Subcutaneous abdominal adipose tissue (tissue), 5 donors: ENCODE data around the gene HSPB9.

Experiments
- H3K27ac ChIP-seq: one replicate; pipeline ENCODE4 v1.7.0; 2013; ENCODE audit warnings: low read depth, mild to moderate bottlenecking, inconsistent platforms, low read length, moderate library complexity
- H3K27me3 ChIP-seq, 5 donors: one replicate each; pipeline ENCODE4 v1.7.0; 2013; ENCODE audit warnings: low read length in 5 of 5, inconsistent platforms in 1 of 5; ENCODE audit not compliant: control insufficient read depth in 5 of 5, insufficient read depth in 4 of 5
- H3K36me3 ChIP-seq, 5 donors: one replicate each; pipeline ENCODE4 v1.7.0; 2013; ENCODE audit warnings: low read length in 5 of 5; ENCODE audit not compliant: control insufficient read depth in 5 of 5, insufficient read depth in 5 of 5
- H3K4me1 ChIP-seq, 5 donors: one replicate each; pipeline ENCODE4 v1.7.0; 2013; ENCODE audit warnings: low read length in 5 of 5, mild to moderate bottlenecking in 3 of 5, moderate library complexity in 1 of 5; ENCODE audit not compliant: control insufficient read depth in 5 of 5, insufficient read depth in 5 of 5
- H3K4me3 ChIP-seq, 5 donors: one replicate each; pipeline ENCODE4 v1.7.0; 2013; ENCODE audit warnings: low read length in 5 of 5, low read depth in 1 of 5
- H3K9ac ChIP-seq, 5 donors: one replicate each; pipeline ENCODE4 v1.7.0; 2013; ENCODE audit warnings: low read length in 5 of 5, mild to moderate bottlenecking in 4 of 5, moderate library complexity in 3 of 5
- H3K9me3 ChIP-seq, 5 donors: one replicate each; pipeline ENCODE4 v1.7.0; 2013; ENCODE audit warnings: low read length in 5 of 5; ENCODE audit not compliant: control insufficient read depth in 5 of 5
- donor health status: healthy.
- donor health status: healthy.
- donor health status: healthy.
- donor health status: healthy.
- donor health status: healthy.

The HSPB9 gene

GRCh38 chr17:42087736-42088705, 34.6 kb upstream of the HSPB9 start:
- H3K36me3 ChIP-seq = no peaks in the 10 kb centered on the region
- H3K9ac ChIP-seq = no peak overlapping the region
- H3K4me3 ChIP-seq = no peak overlapping the region
- no peaks in the 10 kb centered on the region for H3K4me1 ChIP-seq
- H3K27me3 ChIP-seq = peaks cover 8 to 19% (median 11%) of the 10 kb centered on the region in 5 donors
- no peak overlapping the region for H3K27ac ChIP-seq
- H3K9me3 ChIP-seq = no peaks in the 10 kb centered on the region

GRCh38 chr17:42088736-42089135, 33.9 kb upstream of the HSPB9 start:
- Histone ChIP-seq H3K9ac (no peak overlapping the region), H3K27me3 (peaks cover 8 to 19% (median 11%) of the 10 kb centered on the region in 5 donors), H3K27ac (no peak overlapping the region), H3K4me3 (no peak overlapping the region), H3K4me1 (no peaks in the 10 kb centered on the region), H3K9me3 (no peaks in the 10 kb centered on the region), H3K36me3 (no peaks in the 10 kb centered on the region)

GRCh38 chr17:42090964-42091790, 31.4 kb upstream of the HSPB9 start:
- H3K36me3 ChIP-seq = no peaks in the 10 kb centered on the region
- no peak overlapping the region for H3K9ac ChIP-seq
- H3K4me1 ChIP-seq = no peaks in the 10 kb centered on the region
- peaks cover 11 to 31% (median 23%) of the 10 kb centered on the region in 5 donors for H3K27me3 ChIP-seq
- no peak overlapping the region for H3K27ac ChIP-seq
- no peak overlapping the region for H3K4me3 ChIP-seq
- H3K9me3 ChIP-seq = no peaks in the 10 kb centered on the region

GRCh38 chr17:42092939-42093338, 29.7 kb upstream of the HSPB9 start:
- Histone ChIP-seq H3K27ac (no peak overlapping the region), H3K36me3 (no peaks in the 10 kb centered on the region), H3K27me3 (peaks cover 27 to 43% (median 37%) of the 10 kb centered on the region in 5 donors), H3K4me3 (no peak overlapping the region), H3K9ac (no peak overlapping the region), H3K4me1 (peaks cover 0 to 2% (median under 1%) of the 10 kb centered on the region in 5 donors), H3K9me3 (no peaks in the 10 kb centered on the region)

GRCh38 chr17:42094375-42095069, 28.1 kb upstream of the HSPB9 start:
- H3K9me3 ChIP-seq = no peaks in the 10 kb centered on the region
- H3K27ac ChIP-seq = no peak overlapping the region
- peaks cover 23 to 37% (median 29%) of the 10 kb centered on the region in 5 donors for H3K27me3 ChIP-seq
- H3K4me1 ChIP-seq = peaks cover 0 to 5% (median 3%) of the 10 kb centered on the region in 5 donors
- no peak overlapping the region for H3K9ac ChIP-seq
- no peaks in the 10 kb centered on the region for H3K36me3 ChIP-seq
- H3K4me3 ChIP-seq = no peak overlapping the region

GRCh38 chr17:42096360-42097111, 26.1 kb upstream of the HSPB9 start:
- peaks cover 20 to 37% (median 25%) of the 10 kb centered on the region in 5 donors for H3K27me3 ChIP-seq
- no peak overlapping the region for H3K27ac ChIP-seq
- no peak overlapping the region for H3K4me3 ChIP-seq
- peaks cover 0 to 6% (median 4%) of the 10 kb centered on the region in 5 donors for H3K4me1 ChIP-seq
- H3K36me3 ChIP-seq = no peaks in the 10 kb centered on the region
- H3K9ac ChIP-seq = no peak overlapping the region
- no peaks in the 10 kb centered on the region for H3K9me3 ChIP-seq

- H3K27ac ChIP-seq = no peak within 1 kb of the TSS
- H3K36me3 ChIP-seq = peaks cover 0 to 1% (median under 1%) of the 10 kb centered on the region in 5 donors
- H3K9ac ChIP-seq = no peak within 1 kb of the TSS
- peaks cover 0 to 14% (median 7%) of the 10 kb centered on the region in 5 donors for H3K4me1 ChIP-seq
- no peaks in the 10 kb centered on the region for H3K9me3 ChIP-seq
- H3K27me3 ChIP-seq = peaks cover 20 to 35% (median 25%) of the 10 kb centered on the region in 5 donors
- no peak within 1 kb of the TSS for H3K4me3 ChIP-seq
Measured at GRCh38 chr17:42097691-42098631, 24.6 kb upstream of the HSPB9 start, which contains the start of gene ZNF385C. TSS of gene ZNF385C (minus strand) at chr17:42098473. CDS start at chr17:42063056, 35,417 bp downstream.

- H3K27ac ChIP-seq = no peak overlapping the region
- no peaks in the 10 kb centered on the region for H3K9me3 ChIP-seq
- peaks cover 20 to 35% (median 25%) of the 10 kb centered on the region in 5 donors for H3K27me3 ChIP-seq
- peaks cover 0 to 14% (median 7%) of the 10 kb centered on the region in 5 donors for H3K4me1 ChIP-seq
- H3K4me3 ChIP-seq = no peak overlapping the region
- peaks cover 0 to 10% (median 7%) of the 10 kb centered on the region in 5 donors for H3K36me3 ChIP-seq
- no peak overlapping the region for H3K9ac ChIP-seq
Measured at GRCh38 chr17:42098730-42099399, 23.7 kb upstream of the HSPB9 start.
